HepG2 (cell line): ENCODE results near the gene CBLN3. TPM values are rescaled to one million over a fixed set of nuclear protein-coding genes. Genes with fewer than 3 reads are reported as not detected.
A peak's percentile ranks its signal among the peaks of the same experiment; 100 is the strongest.

ENCODE experiments used
- AHR ChIP-seq: IDR thresholded peaks from 2 replicates; pipeline ENCODE4 v1.6.1; 2018; ENCODE audit warnings: missing genetic modification reagents, missing compliant biosample characterization
- ARHGAP35 ChIP-seq: sonication (generic); formaldehyde crosslinking; IDR thresholded peaks from 2 replicates; pipeline ENCODE4 v1.9.0; 2022; ENCODE audit warnings: mild to moderate bottlenecking, inconsistent platforms, moderate library complexity, missing genetic modification reagents, borderline replicate concordance
- ATAD3A ChIP-seq: sonication (generic); formaldehyde crosslinking; IDR thresholded peaks from 2 replicates; pipeline ENCODE4 v1.4.0; 2020; ENCODE audit warnings: missing genetic modification reagents
- BATF2 ChIP-seq: sonication (generic); formaldehyde crosslinking; IDR thresholded peaks from 2 replicates; pipeline ENCODE4 v1.8.0; 2022; ENCODE audit warnings: mild to moderate bottlenecking, missing genetic modification reagents, moderate library complexity
- CAMTA2 ChIP-seq: sonication (generic); formaldehyde crosslinking; IDR thresholded peaks from 2 replicates; pipeline ENCODE4 v1.4.0; 2020; ENCODE audit warnings: mild to moderate bottlenecking, missing genetic modification reagents, borderline replicate concordance
- CCAR2 ChIP-seq: fragments of 200-400 bp; formaldehyde crosslinking; optimal IDR thresholded peaks from 2 replicates; pipeline ENCODE3; 2018; ENCODE audit warnings: low read depth, mild to moderate bottlenecking, low read length, moderate library complexity
- ETV6 ChIP-seq: sonication (generic); formaldehyde crosslinking; conservative IDR thresholded peaks from 2 replicates; pipeline ENCODE4 v1.4.0; 2020; ENCODE audit warnings: missing genetic modification reagents
- FOXJ3 ChIP-seq: sonication (generic); formaldehyde crosslinking; IDR thresholded peaks from 2 replicates; pipeline ENCODE4 v1.4.0; 2020; ENCODE audit warnings: missing genetic modification reagents, mild to moderate bottlenecking, borderline replicate concordance
- HES4 ChIP-seq: sonication (generic); formaldehyde crosslinking; IDR thresholded peaks from 2 replicates; pipeline ENCODE4 v1.9.0; 2021; ENCODE audit warnings: mild to moderate bottlenecking, missing genetic modification reagents, borderline replicate concordance
- HOXA9 ChIP-seq: sonication (generic); formaldehyde crosslinking; IDR thresholded peaks from 2 replicates; pipeline ENCODE4 v1.8.1; 2022; ENCODE audit warnings: missing genetic modification reagents, mild to moderate bottlenecking, moderate library complexity, borderline replicate concordance
- JDP2 ChIP-seq: sonication (generic); formaldehyde crosslinking; IDR thresholded peaks from 2 replicates; pipeline ENCODE4 v1.8.1; 2022; ENCODE audit warnings: missing genetic modification reagents, borderline replicate concordance
- KLF16 ChIP-seq, 2 experiments: sonication (generic) in 1 of 2; formaldehyde crosslinking in 1 of 2; IDR thresholded peaks; 2 replicates each; pipeline versions ENCODE4 v1.6.1 to v1.8.0; 2016 to 2023; ENCODE audit warnings: missing genetic modification reagents in 2 of 2, missing compliant biosample characterization in 1 of 2
- KMT2B ChIP-seq: IDR thresholded peaks from 2 replicates; pipeline ENCODE4 v1.6.1; 2016; ENCODE audit warnings: missing genetic modification reagents, missing compliant biosample characterization
- NCOA2 ChIP-seq: sonication (generic); formaldehyde crosslinking; IDR thresholded peaks from 2 replicates; pipeline ENCODE4 v1.8.0; 2022; ENCODE audit warnings: inconsistent platforms
- NPAS2 ChIP-seq: sonication (generic); formaldehyde crosslinking; IDR thresholded peaks from 2 replicates; pipeline ENCODE4 v1.8.0; 2022; ENCODE audit warnings: mild to moderate bottlenecking, missing genetic modification reagents, borderline replicate concordance
- ONECUT2 ChIP-seq: sonication (generic); formaldehyde crosslinking; IDR thresholded peaks from 2 replicates; pipeline ENCODE4 v1.4.0; 2020; ENCODE audit warnings: missing genetic modification reagents
- SMARCE1 ChIP-seq: fragments of 450-650 bp; IDR thresholded peaks from 2 replicates; pipeline ENCODE4 v1.6.1; 2017; ENCODE audit warnings: borderline replicate concordance
- SP2 ChIP-seq: sonication (generic); formaldehyde crosslinking; IDR thresholded peaks from 2 replicates; pipeline ENCODE4 v1.5.1; 2020; ENCODE audit warnings: mild to moderate bottlenecking, missing genetic modification reagents
- ZFY ChIP-seq: sonication (generic); formaldehyde crosslinking; IDR thresholded peaks from 2 replicates; pipeline ENCODE4 v1.4.0; 2020; ENCODE audit warnings: missing genetic modification reagents
- ZNF10 ChIP-seq: sonication (generic); formaldehyde crosslinking; IDR thresholded peaks from 2 replicates; pipeline ENCODE4 v1.4.0; 2020; ENCODE audit warnings: mild to moderate bottlenecking, low read depth, missing genetic modification reagents, borderline replicate concordance
- ZNF264 ChIP-seq: sonication (generic); formaldehyde crosslinking; IDR thresholded peaks from 2 replicates; pipeline ENCODE4 v1.4.0; 2020; ENCODE audit warnings: missing genetic modification reagents
- ZNF33B ChIP-seq: sonication (generic); formaldehyde crosslinking; IDR thresholded peaks from 2 replicates; pipeline ENCODE4 v1.5.1; 2020; ENCODE audit warnings: mild to moderate bottlenecking, missing genetic modification reagents
- ZNF460 ChIP-seq: sonication (generic); formaldehyde crosslinking; IDR thresholded peaks from 2 replicates; pipeline ENCODE4 v1.5.1; 2020; ENCODE audit warnings: missing genetic modification reagents, mild to moderate bottlenecking, borderline replicate concordance
- ZNF563 ChIP-seq: sonication (generic); formaldehyde crosslinking; IDR thresholded peaks from 2 replicates; pipeline ENCODE4 v1.8.0; 2022; ENCODE audit warnings: mild to moderate bottlenecking, moderate library complexity, missing genetic modification reagents
- ZNF614 ChIP-seq: IDR thresholded peaks from 2 replicates; pipeline ENCODE4 v1.6.1; 2018; ENCODE audit warnings: missing biosample characterization, missing genetic modification reagents, inconsistent platforms, borderline replicate concordance
- ZNF788 ChIP-seq: sonication (generic); formaldehyde crosslinking; IDR thresholded peaks from 2 replicates; pipeline ENCODE4 v1.5.0; 2020; ENCODE audit warnings: mild to moderate bottlenecking, missing genetic modification reagents, borderline replicate concordance
- ZSCAN20 ChIP-seq: sonication (generic); formaldehyde crosslinking; IDR thresholded peaks from 2 replicates; pipeline ENCODE4 v1.4.0; 2020; ENCODE audit warnings: missing genetic modification reagents, mild to moderate bottlenecking, borderline replicate concordance
- ZZZ3 ChIP-seq: sonication (generic); formaldehyde crosslinking; IDR thresholded peaks from 2 replicates; pipeline ENCODE4 v1.4.0; 2020; ENCODE audit warnings: missing genetic modification reagents, mild to moderate bottlenecking, borderline replicate concordance
- polyA plus RNA-seq, 8 experiments: library from polyadenylated mRNA; depleted of rRNA in 3 of 8; stranded (reverse) in 7 of 8; unstranded in 1 of 8; fragments of >200 nt; fragmentation: Illumina TruSeq in 4 of 8; extraction: Trizol in 4 of 8; gene quantifications; 2 replicates each; pipeline versions ENCODE4 v1.2.1 to v1.2.3, GENCODE V29; 2011 to 2016; ENCODE audit warnings: low read depth in 4 of 8, missing spikeins in 1 of 8, mixed read lengths in 1 of 8; ENCODE audit not compliant: insufficient read depth in 1 of 8
- total RNA-seq, 5 experiments: library from RNA; depleted of rRNA; stranded (reverse); fragments of >200 nt; fragmentation: Illumina TruSeq; extraction: Trizol; gene quantifications; 2 replicates each; pipeline ENCODE4 v1.2.3, GENCODE V29; 2016; ENCODE audit warnings: low read depth in 1 of 5
- TF ChIP-seq, protein P1 (sequence below): sonication (generic); formaldehyde crosslinking; conservative IDR thresholded peaks from 2 replicates; pipeline ENCODE4 v1.4.0; 2020; ENCODE audit warnings: missing genetic modification reagents

The CBLN3 gene
- total and polyA plus RNA-seq, 2 of the 13 experiments (the other 11 are each of a cell fraction or from before 2014, with no cell fraction given) = 0.66 to 0.98 TPM

DNA sequence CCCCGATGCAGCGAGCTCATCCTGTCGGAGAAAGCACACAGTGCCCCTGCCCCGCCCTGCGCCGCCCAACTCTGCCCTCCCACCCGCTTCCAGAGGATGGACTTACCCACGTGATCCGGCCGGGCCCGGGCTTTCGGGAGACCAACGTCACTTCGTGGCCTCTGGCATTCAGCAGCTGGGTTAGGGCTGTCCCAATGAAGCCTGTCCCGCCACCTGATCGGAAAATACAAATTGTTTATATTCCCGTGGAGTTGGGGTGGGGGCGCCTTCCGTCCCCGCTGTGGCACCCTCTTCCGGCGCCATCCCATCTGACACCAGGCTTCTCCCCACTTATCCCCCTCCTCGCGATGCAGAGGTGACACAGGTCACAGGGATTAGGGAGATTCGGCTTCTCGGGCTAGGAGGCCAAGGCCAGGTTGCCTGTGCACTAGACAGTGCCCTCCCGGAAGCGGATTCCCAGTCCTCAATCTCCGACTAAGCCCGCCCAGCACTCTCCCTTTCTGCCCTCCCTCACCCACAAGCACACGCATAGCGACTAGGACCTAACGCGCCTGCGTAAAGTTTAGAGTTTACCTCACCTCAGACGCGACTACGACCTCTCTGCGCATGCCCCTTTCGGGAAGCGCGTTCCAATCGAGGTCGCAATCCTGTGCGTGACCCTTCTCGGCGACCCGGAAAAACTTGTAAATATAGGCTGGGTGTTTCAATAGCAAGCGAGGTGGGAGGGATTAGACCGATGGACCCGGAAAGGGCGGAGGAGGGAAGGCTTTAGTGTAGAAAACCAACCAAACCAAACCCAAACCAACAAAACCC is 13.0 kb upstream of the CBLN3 start, which contains the start of gene SDR39U1 (continued):
- TF ChIP-seq, protein P1, sequence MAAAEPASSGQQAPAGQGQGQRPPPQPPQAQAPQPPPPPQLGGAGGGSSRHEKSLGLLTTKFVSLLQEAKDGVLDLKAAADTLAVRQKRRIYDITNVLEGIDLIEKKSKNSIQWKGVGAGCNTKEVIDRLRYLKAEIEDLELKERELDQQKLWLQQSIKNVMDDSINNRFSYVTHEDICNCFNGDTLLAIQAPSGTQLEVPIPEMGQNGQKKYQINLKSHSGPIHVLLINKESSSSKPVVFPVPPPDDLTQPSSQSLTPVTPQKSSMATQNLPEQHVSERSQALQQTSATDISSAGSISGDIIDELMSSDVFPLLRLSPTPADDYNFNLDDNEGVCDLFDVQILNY (CRISPR knock-in tag) = peak; percentile 39; the same call in 1 of the 2 replicates
- TF ChIP-seq ZNF33B (CRISPR knock-in tag) (peak; percentile 97), ZNF614 (CRISPR knock-in tag) (peak; percentile 96), HOXA9 (CRISPR knock-in tag) (no peak), ZZZ3 (peak; percentile 78; the same call in 1 of the 2 replicates), ZFY (peak; percentile 93), KLF16 (CRISPR knock-in tag; IDR thresholded peaks at IDR 0.05) (peak in 1 of 2 experiments; percentile 46; a peak in 2 of 4 replicates), NCOA2 (no peak; the same call in 1 of the 2 replicates), ETV6 (CRISPR knock-in tag) (peak; percentile 35), NPAS2 (CRISPR knock-in tag) (no peak), ATAD3A (peak; percentile 73), ZNF563 (CRISPR knock-in tag) (peak; percentile 98), ARHGAP35 (CRISPR knock-in tag) (peak; percentile 91), CAMTA2 (peak; percentile 99), ZNF264 (CRISPR knock-in tag) (peak; percentile 96), KMT2B (peak; percentile 87), ZSCAN20 (CRISPR knock-in tag) (peak; percentile 98; the same call in 1 of the 2 replicates), ZNF460 (CRISPR knock-in tag) (no peak), ONECUT2 (0 out of 2 replicates have a peak, but pooled peaks have one; percentile 29), ZNF10 (CRISPR knock-in tag) (peak; percentile 94), HES4 (CRISPR knock-in tag) (peak; percentile 99), SP2 (CRISPR knock-in tag) (peak; percentile 92), ZNF788 (peak; percentile 88; the same call in 1 of the 2 replicates), BATF2 (no peak), SMARCE1 (no peak), CCAR2 (peak; percentile 42), AHR (CRISPR knock-in tag) (peak; percentile 71; the same call in 1 of the 2 replicates), FOXJ3 (CRISPR knock-in tag) (peak; percentile 64; the same call in 1 of the 2 replicates), JDP2 (CRISPR knock-in tag) (no peak)
